CD4-positive, alpha-beta T cell treated with Interleukin-6 at 100 ng/mL for 8 hours (primary cell): ENCODE measurements around the gene VPS26C.
"Not testable (repeated sequence)": the region's sequence is repeated elsewhere in the genome, so short reads cannot be mapped to it uniquely, and the experiment has no call there.

Source experiments
- DNase-seq: peaks from one replicate; pipeline ENCODE4 v3.0.0-alpha.2; 2020; ENCODE audit warnings: mixed read lengths, low spot score

Gene VPS26C

GRCh38 chr21:37267269-37268185, at the start of gene VPS26C:
VPS26C (minus strand) TSS chr21:37267334; CDS start chr21:37267294, 40 bp downstream.
- DNase-seq = peak; percentile 99

GRCh38 chr21:37316072-37316471, 48.9 kb upstream of the VPS26C start:
- DNase-seq = not testable (repeated sequence)

- no peak for DNase-seq
Measured at GRCh38 chr21:37300114-37300751, 33.1 kb upstream of the VPS26C start.

- no peak for DNase-seq
Measured at GRCh38 chr21:37297364-37297763, 30.2 kb upstream of the VPS26C start.

- no peak for DNase-seq
Measured at GRCh38 chr21:37294679-37295078, 27.5 kb upstream of the VPS26C start.

GRCh38 chr21:37292941-37293340, 25.8 kb upstream of the VPS26C start:
- DNase-seq = no peak

GRCh38 chr21:37292041-37292440, 24.9 kb upstream of the VPS26C start:
- no peak for DNase-seq

- not testable (repeated sequence) for DNase-seq
Measured at GRCh38 chr21:37283191-37283710, 16.1 kb upstream of the VPS26C start.

- DNase-seq = not testable (repeated sequence)
Measured at GRCh38 chr21:37282602-37283001, 15.5 kb upstream of the VPS26C start.

GRCh38 chr21:37281993-37282392, 14.9 kb upstream of the VPS26C start:
- DNase-seq = peak; percentile 2

- no peak for DNase-seq
Measured at GRCh38 chr21:37281579-37281978, 14.4 kb upstream of the VPS26C start.

GRCh38 chr21:37279271-37279670, 12.1 kb upstream of the VPS26C start:
- not testable (repeated sequence) for DNase-seq

GRCh38 chr21:37278199-37278598, 11.1 kb upstream of the VPS26C start:
- no peak for DNase-seq

- DNase-seq = no peak
Measured at GRCh38 chr21:37276377-37276776, 9.2 kb upstream of the VPS26C start.

- DNase-seq = no peak
Measured at GRCh38 chr21:37273911-37274690, 7.0 kb upstream of the VPS26C start.

GRCh38 chr21:37273440-37273839, 6.3 kb upstream of the VPS26C start:
- DNase-seq = no peak

- DNase-seq = no peak
Measured at GRCh38 chr21:37272897-37273296, 5.8 kb upstream of the VPS26C start.

GRCh38 chr21:37270576-37271365, 3.6 kb upstream of the VPS26C start:
- no peak for DNase-seq

- DNase-seq = no peak
Measured at GRCh38 chr21:37269481-37269880, 2.3 kb upstream of the VPS26C start.

- no peak for DNase-seq
Measured at GRCh38 chr21:37268186-37268503, 1.0 kb upstream of the VPS26C start.

- no peak for DNase-seq
Measured at GRCh38 chr21:37266515-37267221, 466 bp downstream of the VPS26C start.
